Astrocyte (in vitro differentiated cells and primary cell): ENCODE measurements around the gene TCIRG1. TPM values are rescaled to one million over a fixed set of nuclear protein-coding genes. Genes with fewer than 3 reads are reported as not detected.

Experiments
- DNase-seq: peaks from one replicate; pipeline ENCODE4 v3.0.0-alpha.2; 2010; ENCODE audit warnings: low read depth
- FAIRE-seq: peaks from 2 replicates; lab custom pipeline; 2011; peaks lifted over from hg19 to GRCh38; lab: Jason Lieb, UNC
- H2AFZ ChIP-seq: 2 replicates; pipeline ENCODE4 v1.6.0; 2012; ENCODE audit warnings: low read depth, low read length, inconsistent platforms
- H3K27ac ChIP-seq: 2 replicates; pipeline ENCODE4 v1.5.1; 2011; ENCODE audit warnings: low read depth, low read length, inconsistent platforms
- H3K27me3 ChIP-seq: 2 replicates; pipeline ENCODE4 v1.6.0; 2011; ENCODE audit warnings: low read length, inconsistent platforms; ENCODE audit not compliant: insufficient read depth
- H3K36me3 ChIP-seq: 2 replicates; pipeline ENCODE4 v1.5.1; 2011; ENCODE audit warnings: low read length, inconsistent platforms; ENCODE audit not compliant: insufficient read depth
- H3K4me1 ChIP-seq: 2 replicates; pipeline ENCODE4 v1.5.1; 2011; ENCODE audit warnings: low read length, inconsistent platforms; ENCODE audit not compliant: insufficient read depth
- H3K4me2 ChIP-seq: 2 replicates; pipeline ENCODE4 v1.6.0; 2012; ENCODE audit warnings: low read length, inconsistent platforms
- H3K4me3 ChIP-seq: 2 replicates; pipeline ENCODE4 v1.5.1; 2011; ENCODE audit warnings: low read depth, mild to moderate bottlenecking, low read length, inconsistent platforms; ENCODE audit not compliant: insufficient read depth
- H3K79me2 ChIP-seq: 2 replicates; pipeline ENCODE4 v1.6.0; 2012; ENCODE audit warnings: mild to moderate bottlenecking, low read length, inconsistent platforms; ENCODE audit not compliant: insufficient read depth
- H3K9ac ChIP-seq: 2 replicates; pipeline ENCODE4 v1.6.0; 2012; ENCODE audit warnings: mild to moderate bottlenecking, low read length, inconsistent platforms
- H3K9me3 ChIP-seq: 2 replicates; pipeline ENCODE4 v1.5.1; 2012; ENCODE audit warnings: low read depth, mild to moderate bottlenecking, low read length, inconsistent platforms; ENCODE audit not compliant: insufficient read depth
- H4K20me1 ChIP-seq: 2 replicates; pipeline ENCODE4 v1.6.0; 2012; ENCODE audit warnings: low read length, inconsistent platforms; ENCODE audit not compliant: insufficient read depth
- H3K27ac Mint-ChIP-seq: one replicate; pipeline ENCODE4 v1.8.0; 2021; ENCODE audit warnings: mild to moderate bottlenecking, mixed read lengths; ENCODE audit not compliant: unreplicated experiment
- H3K27me3 Mint-ChIP-seq: one replicate; pipeline ENCODE4 v1.8.0; 2021; ENCODE audit warnings: low read depth, mixed read lengths; ENCODE audit not compliant: unreplicated experiment
- H3K36me3 Mint-ChIP-seq: one replicate; pipeline ENCODE4 v1.8.0; 2021; ENCODE audit warnings: low read depth, mixed read lengths; ENCODE audit not compliant: unreplicated experiment
- H3K4me1 Mint-ChIP-seq: one replicate; pipeline ENCODE4 v1.8.0; 2021; ENCODE audit warnings: low read depth, mixed read lengths; ENCODE audit not compliant: unreplicated experiment
- H3K4me3 Mint-ChIP-seq: one replicate; pipeline ENCODE4 v1.8.0; 2021; ENCODE audit warnings: mild to moderate bottlenecking, moderate library complexity, mixed read lengths; ENCODE audit not compliant: unreplicated experiment
- H3K9me3 Mint-ChIP-seq: one replicate; pipeline ENCODE4 v1.8.0; 2021; ENCODE audit warnings: mild to moderate bottlenecking, mixed read lengths; ENCODE audit not compliant: unreplicated experiment
- EZH2 ChIP-seq: IDR thresholded peaks from 2 replicates; pipeline ENCODE4 v1.6.1; 2012; ENCODE audit warnings: mild to moderate bottlenecking, low read length, inconsistent platforms; ENCODE audit not compliant: insufficient read depth
- microRNA-seq: library from miRNA; unstranded; fragments of <30 nt; microRNA quantifications from one replicate; pipeline ENCODE4 v1.2.0, GENCODE V29; 2020
- total RNA-seq: library from RNA; stranded (reverse); gene quantifications from 2 replicates; pipeline ENCODE4 v1.2.1, GENCODE V29; 2021
- TF ChIP-seq, protein P1 (sequence below): IDR thresholded peaks from 2 replicates; pipeline ENCODE4 v1.5.1; 2011; ENCODE audit warnings: low read depth, mild to moderate bottlenecking, inconsistent platforms, low read length, moderate library complexity; ENCODE audit not compliant: insufficient read depth

The TCIRG1 gene
- total RNA-seq, 1 donor from 2014 or later: 55.1 TPM

DNA sequence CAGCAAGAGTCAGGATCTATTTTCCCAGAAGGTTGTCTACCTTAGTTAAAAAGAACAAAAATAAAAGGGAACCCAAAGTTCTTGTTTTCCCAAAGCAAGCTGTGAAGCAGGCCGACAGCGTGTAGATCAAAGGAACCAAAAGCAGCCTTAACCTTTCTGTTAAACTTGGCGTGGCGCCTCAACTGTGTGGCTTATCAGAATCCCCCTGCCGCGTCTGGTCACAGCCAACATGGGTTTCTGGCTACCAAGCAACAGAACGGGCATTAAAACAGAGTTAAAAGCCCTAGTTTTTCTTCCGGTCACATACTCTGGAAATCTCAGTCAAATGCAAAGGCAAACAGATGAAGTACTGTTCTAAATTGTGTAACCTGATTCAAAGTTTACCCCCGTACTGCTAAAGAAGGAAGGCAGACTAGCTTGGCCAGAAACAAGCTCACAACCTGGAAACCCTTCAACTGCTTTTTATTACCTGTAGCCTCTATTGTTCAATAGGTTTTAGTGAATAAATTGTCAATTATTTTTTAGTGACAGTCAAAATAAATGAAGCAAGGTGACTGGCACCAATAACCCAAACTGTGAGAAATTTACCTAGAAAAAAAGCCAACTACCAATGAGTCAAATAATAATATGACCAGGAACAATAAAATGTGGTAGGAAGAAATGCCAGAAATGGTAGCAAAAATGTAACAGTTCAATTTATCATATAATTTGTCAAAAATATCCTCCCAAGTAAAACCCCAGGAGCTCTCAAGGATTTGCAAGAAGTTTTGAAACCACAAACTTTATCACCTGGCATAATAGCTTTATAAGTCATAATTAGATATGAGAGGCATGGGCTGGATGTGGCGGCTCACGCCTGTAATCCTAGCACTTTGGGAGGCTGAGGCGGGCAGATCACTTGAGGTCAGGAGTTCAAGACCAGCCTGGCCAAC, 60.9 kb downstream of the TCIRG1 start:
- H2AFZ ChIP-seq: peak overlapping the region; percentile 19
- H3K27ac Mint-ChIP-seq: peak overlapping the region; percentile 53
- H3K9me3 ChIP-seq: no peaks in the 10 kb centered on the region
- no peak overlapping the region for H3K4me3 Mint-ChIP-seq
- no peaks in the 10 kb centered on the region for H3K27me3 Mint-ChIP-seq
- peak; percentile 57 for DNase-seq
- no peak overlapping the region for H3K27ac ChIP-seq
- no peaks in the 10 kb centered on the region for H3K27me3 ChIP-seq
- no peaks in the 10 kb centered on the region for H3K9me3 Mint-ChIP-seq
- peak overlapping the region; percentile 3 for H3K9ac ChIP-seq
- no peak overlapping the region for H3K4me3 ChIP-seq
- H3K4me1 ChIP-seq: peaks cover 6% of the 10 kb centered on the region
- H3K36me3 ChIP-seq: no peaks in the 10 kb centered on the region
- H3K79me2 ChIP-seq: peaks cover 33% of the 10 kb centered on the region
- peaks cover 31% of the 10 kb centered on the region for H4K20me1 ChIP-seq
- no peak for FAIRE-seq
- peak overlapping the region; percentile 68 for H3K4me2 ChIP-seq
- no peaks in the 10 kb centered on the region for H3K36me3 Mint-ChIP-seq
- TF ChIP-seq, protein P1, sequence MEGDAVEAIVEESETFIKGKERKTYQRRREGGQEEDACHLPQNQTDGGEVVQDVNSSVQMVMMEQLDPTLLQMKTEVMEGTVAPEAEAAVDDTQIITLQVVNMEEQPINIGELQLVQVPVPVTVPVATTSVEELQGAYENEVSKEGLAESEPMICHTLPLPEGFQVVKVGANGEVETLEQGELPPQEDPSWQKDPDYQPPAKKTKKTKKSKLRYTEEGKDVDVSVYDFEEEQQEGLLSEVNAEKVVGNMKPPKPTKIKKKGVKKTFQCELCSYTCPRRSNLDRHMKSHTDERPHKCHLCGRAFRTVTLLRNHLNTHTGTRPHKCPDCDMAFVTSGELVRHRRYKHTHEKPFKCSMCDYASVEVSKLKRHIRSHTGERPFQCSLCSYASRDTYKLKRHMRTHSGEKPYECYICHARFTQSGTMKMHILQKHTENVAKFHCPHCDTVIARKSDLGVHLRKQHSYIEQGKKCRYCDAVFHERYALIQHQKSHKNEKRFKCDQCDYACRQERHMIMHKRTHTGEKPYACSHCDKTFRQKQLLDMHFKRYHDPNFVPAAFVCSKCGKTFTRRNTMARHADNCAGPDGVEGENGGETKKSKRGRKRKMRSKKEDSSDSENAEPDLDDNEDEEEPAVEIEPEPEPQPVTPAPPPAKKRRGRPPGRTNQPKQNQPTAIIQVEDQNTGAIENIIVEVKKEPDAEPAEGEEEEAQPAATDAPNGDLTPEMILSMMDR: no peak
- TF ChIP-seq EZH2: no peak
- peaks cover 12% of the 10 kb centered on the region for H3K4me1 Mint-ChIP-seq

Small RNA genes within 50 kb of the gene (microRNA-seq; reads per million reads assigned to microRNA genes)
- gene MIR4691 (1.4 reads per million), gene MIR6753 (1.9 reads per million), gene MIR7113 (3.6 reads per million, percentile 11 among the genes with 10 or more reads in this experiment)

Other genes with a start within 250 kb of the TCIRG1 start
- gene UNC93B1, start 34.9 kb upstream of the TCIRG1 start, total RNA-seq: 37.3 and 39.6 TPM in 2 replicates
- gene ALDH3B1, start 28.7 kb upstream of the TCIRG1 start, total RNA-seq: 1.1 and 1.3 TPM in 2 replicates
- gene NDUFS8, start 8.3 kb upstream of the TCIRG1 start, total RNA-seq: 159 and 170 TPM in 2 replicates
- 23.6 and 37.7 TPM in 2 replicates for gene CHKA, start 82.4 kb downstream of the TCIRG1 start, total RNA-seq
- 33.4 and 38.0 TPM in 2 replicates for gene KMT5B, start 174.3 kb downstream of the TCIRG1 start, total RNA-seq
- 79.8 and 83.5 TPM in 2 replicates for gene C11orf24, start 232.9 kb downstream of the TCIRG1 start, total RNA-seq